Upper lobe of right lung (tissue), 1 donor: ENCODE results near the gene FAM177B. TPM values are rescaled to one million over a fixed set of nuclear protein-coding genes. Genes with fewer than 3 reads are reported as not detected.
A peak's percentile ranks its signal among the peaks of the same experiment; 100 is the strongest.

Experiments used
- ATAC-seq: fragments of 200-7000 bp; cut with Tn5 transposase; one replicate; pipeline ENCODE4 v1.9.1; 2020; ENCODE audit warnings: mild to moderate bottlenecking, moderate library complexity
- DNase-seq: peaks from one replicate; pipeline ENCODE4 v3.0.0-alpha.2; 2020
- H3K27ac ChIP-seq: fragments of 200-600 bp; one replicate; pipeline ENCODE4 v1.8.0; 2022
- H3K27me3 ChIP-seq: fragments of 200-600 bp; one replicate; pipeline ENCODE4 v1.8.0; 2022; ENCODE audit warnings: mild to moderate bottlenecking
- H3K36me3 ChIP-seq: fragments of 200-600 bp; one replicate; pipeline ENCODE4 v1.8.0; 2022
- H3K4me1 ChIP-seq: fragments of 200-600 bp; one replicate; pipeline ENCODE4 v1.8.0; 2022
- H3K4me3 ChIP-seq: fragments of 200-600 bp; one replicate; pipeline ENCODE4 v1.8.0; 2022; ENCODE audit warnings: mild to moderate bottlenecking
- H3K9me3 ChIP-seq: fragments of 200-600 bp; one replicate; pipeline ENCODE4 v1.8.0; 2022
- intact Hi-C: fragments of 100-400 bp; cut with DNase I; formaldehyde crosslinking; loops from one replicate; pipeline ENCODE4 v1.11.0; 2022
- total RNA-seq: library from RNA; stranded (reverse); fragmentation: NEBNext Ultra II Directional; extraction: Animal tissue kit (Norgen Biotek cat#: 25700); gene quantifications from one replicate; pipeline ENCODE4 v1.2.1, GENCODE V29; 2021
- TF ChIP-seq, protein P1 (sequence below): fragments of 200-600 bp; IDR thresholded peaks from one replicate; pipeline ENCODE4 v1.8.0; 2022; ENCODE audit warnings: antibody characterized with exemption
- donor health status: DM: no; HTN: yes; CAD: no; lungs with severe emphysema.

The FAM177B gene
- total RNA-seq, 1 donor from 2014 or later: 0.20 TPM

- no peak overlapping the region for H3K27ac ChIP-seq
- intact Hi-C loops: no loop called here
Measured at GRCh38 chr1:222788402-222789156, 51.6 kb downstream of the FAM177B start.

DNA sequence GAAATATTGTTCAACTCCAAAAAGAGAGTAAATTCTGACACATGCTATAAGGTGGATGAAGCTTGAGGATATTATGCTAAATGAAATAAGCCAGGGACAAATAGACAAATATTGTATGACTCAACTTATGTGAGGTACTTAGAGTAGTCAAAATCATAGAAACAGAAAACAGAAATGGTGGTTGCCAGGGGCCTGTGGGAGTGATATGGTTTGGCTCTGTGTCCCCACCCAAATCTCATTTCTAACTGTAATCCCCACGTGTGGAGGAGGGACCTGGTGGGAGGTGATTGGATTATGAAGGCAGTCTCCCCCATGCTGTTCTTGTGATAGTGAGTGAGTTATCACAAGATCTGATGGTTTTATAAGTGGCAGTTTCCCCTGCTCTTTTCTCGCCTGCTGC lies 53.1 kb downstream of the FAM177B start:
- Histone ChIP-seq H3K27ac (no peak overlapping the region), H3K36me3 (no peaks in the 10 kb centered on the region), H3K4me3 (no peak overlapping the region), H3K27me3 (no peaks in the 10 kb centered on the region), H3K4me1 (peaks cover 13% of the 10 kb centered on the region), H3K9me3 (no peaks in the 10 kb centered on the region)
- TF ChIP-seq, protein P1, sequence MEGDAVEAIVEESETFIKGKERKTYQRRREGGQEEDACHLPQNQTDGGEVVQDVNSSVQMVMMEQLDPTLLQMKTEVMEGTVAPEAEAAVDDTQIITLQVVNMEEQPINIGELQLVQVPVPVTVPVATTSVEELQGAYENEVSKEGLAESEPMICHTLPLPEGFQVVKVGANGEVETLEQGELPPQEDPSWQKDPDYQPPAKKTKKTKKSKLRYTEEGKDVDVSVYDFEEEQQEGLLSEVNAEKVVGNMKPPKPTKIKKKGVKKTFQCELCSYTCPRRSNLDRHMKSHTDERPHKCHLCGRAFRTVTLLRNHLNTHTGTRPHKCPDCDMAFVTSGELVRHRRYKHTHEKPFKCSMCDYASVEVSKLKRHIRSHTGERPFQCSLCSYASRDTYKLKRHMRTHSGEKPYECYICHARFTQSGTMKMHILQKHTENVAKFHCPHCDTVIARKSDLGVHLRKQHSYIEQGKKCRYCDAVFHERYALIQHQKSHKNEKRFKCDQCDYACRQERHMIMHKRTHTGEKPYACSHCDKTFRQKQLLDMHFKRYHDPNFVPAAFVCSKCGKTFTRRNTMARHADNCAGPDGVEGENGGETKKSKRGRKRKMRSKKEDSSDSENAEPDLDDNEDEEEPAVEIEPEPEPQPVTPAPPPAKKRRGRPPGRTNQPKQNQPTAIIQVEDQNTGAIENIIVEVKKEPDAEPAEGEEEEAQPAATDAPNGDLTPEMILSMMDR: no peak
- DNase-seq: no peak
- no peak for ATAC-seq
- intact Hi-C loops: loop anchor here (10.0 kb wide), 1 partner anchor 295 kb away; no protein-coding TSS in a partner anchor

More at GRCh38 chr1:222788402-222789156, 51.6 kb downstream of the FAM177B start:
- H3K4me3 ChIP-seq: no peak overlapping the region
- H3K27me3 ChIP-seq: no peaks in the 10 kb centered on the region
- DNase-seq: no peak
- H3K9me3 ChIP-seq: no peaks in the 10 kb centered on the region
- TF ChIP-seq, protein P1: no peak
- H3K4me1 ChIP-seq: peaks cover 20% of the 10 kb centered on the region
- no peaks in the 10 kb centered on the region for H3K36me3 ChIP-seq
- ATAC-seq: no peak

- Histone ChIP-seq H3K9me3 (no peaks in the 10 kb centered on the region), H3K4me3 (no peak overlapping the region), H3K36me3 (no peaks in the 10 kb centered on the region), H3K4me1 (peaks cover 9% of the 10 kb centered on the region), H3K27ac (no peak overlapping the region), H3K27me3 (no peaks in the 10 kb centered on the region)
- ATAC-seq (no peak), DNase-seq (no peak)
- TF ChIP-seq, protein P1: no peak
- intact Hi-C loops: loop anchor here (10.0 kb wide), 1 partner anchor 294 kb away; no protein-coding TSS in a partner anchor
Measured at GRCh38 chr1:222790520-222790919, 53.5 kb downstream of the FAM177B start.

GRCh38 chr1:222791006-222791710 lies 54.2 kb downstream of the FAM177B start:
- Histone ChIP-seq H3K36me3 (no peaks in the 10 kb centered on the region), H3K9me3 (no peaks in the 10 kb centered on the region), H3K27me3 (no peaks in the 10 kb centered on the region), H3K4me3 (no peak overlapping the region), H3K4me1 (peaks cover 3% of the 10 kb centered on the region), H3K27ac (no peak overlapping the region)
- ATAC-seq: no peak
- TF ChIP-seq, protein P1: no peak
- intact Hi-C loops: loop anchor here (10.0 kb wide), 1 partner anchor 294 kb away; no protein-coding TSS in a partner anchor
- DNase-seq: no peak

DNA sequence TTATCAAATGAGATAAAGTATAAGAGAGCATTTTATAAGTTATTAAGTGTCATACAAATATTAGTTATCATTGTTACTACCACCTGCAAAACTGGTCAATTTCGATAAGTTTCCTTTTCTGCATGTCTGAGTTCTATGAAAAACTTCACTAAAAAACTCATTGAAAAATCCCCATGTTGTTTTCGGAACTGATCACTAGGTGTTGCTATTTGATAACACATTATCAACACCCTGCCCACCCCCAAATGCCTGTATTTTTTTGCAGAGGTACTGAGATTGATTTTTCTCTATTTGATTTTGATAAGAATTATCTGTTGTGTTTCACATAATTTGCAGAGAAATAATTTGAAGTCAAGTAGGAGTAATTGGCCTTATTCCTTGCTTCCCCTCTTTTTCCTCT lies 55.7 kb downstream of the FAM177B start:
- TF ChIP-seq, protein P1: peak; percentile 59
- H3K36me3 ChIP-seq: no peaks in the 10 kb centered on the region
- no peaks in the 10 kb centered on the region for H3K9me3 ChIP-seq
- intact Hi-C loops: loop anchor here (10.0 kb wide), 1 partner anchor 292 kb away; no protein-coding TSS in a partner anchor
- H3K27ac ChIP-seq: no peak overlapping the region
- no peak overlapping the region for H3K4me3 ChIP-seq
- H3K27me3 ChIP-seq: no peaks in the 10 kb centered on the region
- ATAC-seq (peak; percentile 34), DNase-seq (no peak)
- no peaks in the 10 kb centered on the region for H3K4me1 ChIP-seq
